ENCODE measurements around the gene SLC35F1. TPM values are rescaled to one million over a fixed set of nuclear protein-coding genes. Genes with fewer than 3 reads are reported as not detected.

The SLC35F1 gene
- total and polyA plus RNA-seq, 10 of the 15 experiments (the other 5 are each of a cell fraction or from before 2014, with no cell fraction given): 0.01 TPM; not detected in 9

DNA sequence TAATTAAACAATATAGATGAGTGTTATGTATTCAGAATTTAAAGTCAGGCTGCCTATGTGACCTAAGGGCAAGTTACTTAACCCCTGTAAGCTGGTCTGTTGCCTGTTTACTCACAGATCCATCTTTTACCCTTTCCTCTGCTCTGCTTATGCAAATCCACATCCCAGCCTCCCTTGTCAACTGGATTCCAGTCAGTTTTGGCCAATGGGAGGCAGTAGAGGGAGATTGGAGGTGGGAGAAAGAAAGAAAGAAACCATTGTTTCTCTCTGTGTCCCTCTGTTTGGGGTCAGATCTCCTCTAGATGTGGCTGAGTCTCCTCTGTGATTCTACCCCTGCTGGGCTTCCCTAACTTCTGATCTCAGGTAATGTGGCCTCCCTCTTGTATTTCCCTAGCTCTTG, 374.2 kb downstream of the SLC35F1 start:
- TF ChIP-seq MEF2B (IDR thresholded peaks at IDR 0.05; ENCODE audit: partially characterized antibody, poor library complexity, severe bottlenecking): no peak
- TF ChIP-seq ZSCAN29 (IDR thresholded peaks at IDR 0.05): no peak
- TF ChIP-seq CHD1 (IDR thresholded peaks at IDR 0.05; ENCODE audit: low read depth, low read length): no peak
- TF ChIP-seq ELK1 (IDR thresholded peaks at IDR 0.05; ENCODE audit: low read depth, low read length): no peak
- TF ChIP-seq RAD51 (IDR thresholded peaks at IDR 0.05): no peak
- no peak for TF ChIP-seq MYC (IDR thresholded peaks at IDR 0.05; ENCODE audit: insufficient read depth, insufficient read length, insufficient replicate concordance, low read length, severe bottlenecking)
- TF ChIP-seq SMAD5 (IDR thresholded peaks at IDR 0.05; ENCODE audit: low read depth): no peak
- no peak for TF ChIP-seq HDAC2 (IDR thresholded peaks at IDR 0.05)
- no peak for TF ChIP-seq SREBF1 (IDR thresholded peaks at IDR 0.05; ENCODE audit: low read length)
- TF ChIP-seq CHD4 (IDR thresholded peaks at IDR 0.05): no peak
- no peak for TF ChIP-seq EP300 (IDR thresholded peaks at IDR 0.05; ENCODE audit: borderline replicate concordance in 1 of 2, control insufficient read depth in 1 of 2, low read depth in 2 of 2, low read length in 2 of 2)
- TF ChIP-seq RFX5 (IDR thresholded peaks at IDR 0.05; ENCODE audit: low read depth, low read length): no peak
- no peak for TF ChIP-seq PAX5 (IDR thresholded peaks at IDR 0.05; ENCODE audit: borderline replicate concordance, low read depth, low read length)
- TF ChIP-seq ZNF622 (IDR thresholded peaks at IDR 0.05): no peak
- no peak for TF ChIP-seq KDM1A (IDR thresholded peaks at IDR 0.05; ENCODE audit: borderline replicate concordance)
- intact Hi-C loops (cut with micrococcal nuclease; ENCODE audit: unreplicated experiment) (loop anchor here (5.0 kb wide), 3 partner anchors 439 to 831 kb away; no protein-coding TSS in a partner anchor), in situ Hi-C loops (cut with MboI) (loop anchor here (10.0 kb wide), 3 partner anchors 264 to 504 kb away; partner anchors contain the start of gene PLN)
- Histone ChIP-seq H3K36me3 (ENCODE audit: control insufficient read depth in 2 of 2, insufficient read depth in 2 of 2, low read length in 1 of 2) (no peaks in the 10 kb centered on the region), H3K4me2 (ENCODE audit: control insufficient read depth, insufficient read depth) (no peak overlapping the region), H4K20me1 (ENCODE audit: control insufficient read depth, insufficient read depth) (no peaks in the 10 kb centered on the region), H3K9ac (ENCODE audit: control insufficient read depth, insufficient read depth, low read length) (no peak overlapping the region), H3K9me3 (replicated peaks; ENCODE audit: control insufficient read depth, insufficient read depth, low read length) (no peaks in the 10 kb centered on the region), H2AFZ (ENCODE audit: control insufficient read depth, low read depth, low read length) (no peak overlapping the region), H3K27me3 (replicated peaks in 1 of 2; ENCODE audit: control insufficient read depth in 2 of 2, insufficient read depth in 2 of 2, low read length in 1 of 2) (peaks cover 0 to 12% of the 10 kb centered on the region in 2 experiments; a peak in 3 of 4 replicates), H3K4me3 (no peak overlapping the region), H3K4me1 (ENCODE audit: control insufficient read depth, insufficient read depth, low read length) (peaks cover 8% of the 10 kb centered on the region), H3K79me2 (ENCODE audit: control insufficient read depth, insufficient read depth, low read length) (no peaks in the 10 kb centered on the region), H3K27ac (ENCODE audit: control insufficient read depth, insufficient read depth) (no peak overlapping the region)
- POLR2A ChIA-PET: no interaction called here
- no peak for DNase-seq (ENCODE audit: low read depth, low spot score)
- CTCF ChIA-PET: interaction anchor here (1.3 to 1.8 kb wide), 2 partner anchors 11 to 267 kb away, joined by 3 to 4 read pairs; partner anchors contain the start of gene PLN
- RAD21 ChIA-PET (ENCODE audit: unreplicated experiment): interaction anchor here (0.6 kb wide), 1 partner anchor 301 kb away, joined by 3 read pairs; no protein-coding TSS in a partner anchor
- no TSS peak for BruUV-seq (replicated peaks)
- SMC1A ChIA-PET (ENCODE audit: uncharacterized antibody, unreplicated experiment): no interaction called here
- FAIRE-seq: no peak
- no peak for ATAC-seq
